Measurements from ENCODE around the gene FAM209B.

Gene FAM209B

GRCh38 chr20:56582542-56582941 is 49.5 kb downstream of the FAM209B start:
- no peaks in the 10 kb centered on the region for H3K9me3 ChIP-seq (ENCODE audit: low read length)
- H3K27me3 ChIP-seq (ENCODE audit: insufficient read depth, low read length), result peaks cover 14% of the 10 kb centered on the region
- no peak overlapping the region for H3K4me3 ChIP-seq (ENCODE audit: low read length)
- no peak overlapping the region for H2AFZ ChIP-seq (ENCODE audit: low read depth, low read length)
- no peaks in the 10 kb centered on the region for H3K4me1 ChIP-seq (ENCODE audit: insufficient read depth, low read length)
- no peaks in the 10 kb centered on the region for H3K36me3 ChIP-seq (ENCODE audit: insufficient read depth, low read length)

- Histone ChIP-seq H3K36me3 (ENCODE audit: insufficient read depth, low read length) (no peaks in the 10 kb centered on the region), H2AFZ (ENCODE audit: low read depth, low read length) (no peak overlapping the region), H3K4me3 (ENCODE audit: low read length) (no peak overlapping the region), H3K4me1 (ENCODE audit: insufficient read depth, low read length) (no peaks in the 10 kb centered on the region), H3K9me3 (ENCODE audit: low read length) (no peaks in the 10 kb centered on the region), H3K27me3 (ENCODE audit: insufficient read depth, low read length) (peaks cover 11% of the 10 kb centered on the region)
These were observed 51.9 kb downstream of the FAM209B start for GRCh38 chr20:56584916-56585315.

All from neuron (in vitro differentiated cells).